PC-3 (cell line): ENCODE data around the gene SPRED2. TPM values are rescaled to one million over a fixed set of nuclear protein-coding genes. Genes with fewer than 3 reads are reported as not detected.
"Not testable (repeated sequence)": the region's sequence is repeated elsewhere in the genome, so short reads cannot be mapped to it uniquely, and the experiment has no call there.

Experiments used
- ATAC-seq: fragments of 200-7000 bp; cut with Tn5 transposase; 2 replicates; pipeline ENCODE4 v1.9.1; 2020; ENCODE audit warnings: mild to moderate bottlenecking, moderate library complexity
- BruUV-seq: library from RNA; stranded (reverse); fragments of 400-500 nt; replicated peaks from 2 replicates; lab custom pipeline; 2021; lab: Mats Ljungman, UMichigan
- CTCF ChIA-PET: fragments of 300-600 bp; sonication (Branson Sonifier 250); formaldehyde crosslinking; loops from one replicate; lab custom pipeline; 2022; ENCODE audit warnings: antibody characterized with exemption; lab: Charles Lee
- POLR2A ChIA-PET: fragments of 300-600 bp; sonication (Branson Sonifier 250); formaldehyde crosslinking; loops from one replicate; lab custom pipeline; 2022; ENCODE audit warnings: antibody characterized with exemption; ENCODE audit not compliant: unreplicated experiment; lab: Charles Lee
- DNase-seq: peaks from one replicate; pipeline ENCODE4 v3.0.0-alpha.2; 2015
- H2AFZ ChIP-seq: fragments of 300-600 bp; sonication (generic); 2 replicates; pipeline ENCODE4 v1.6.0; 2016; ENCODE audit warnings: antibody characterized with exemption, low read length
- H3F3A ChIP-seq: fragments of 300-600 bp; sonication (generic); one replicate; pipeline ENCODE4 v1.6.0; 2017; ENCODE audit warnings: antibody characterized with exemption, low read length, control low read depth, mild to moderate bottlenecking; ENCODE audit not compliant: unreplicated experiment
- H3K27ac ChIP-seq: fragments of 300-600 bp; sonication (generic); 2 replicates; pipeline ENCODE4 v1.5.1; 2016; ENCODE audit warnings: mild to moderate bottlenecking, low read length
- H3K27me3 ChIP-seq: fragments of 300-600 bp; sonication (generic); 2 replicates; pipeline ENCODE4 v1.6.1; 2016; ENCODE audit warnings: low read length, mixed read lengths
- H3K36me3 ChIP-seq: fragments of 300-600 bp; sonication (generic); 2 replicates; pipeline ENCODE4 v1.6.1; 2016; ENCODE audit warnings: low read depth, mixed run types, low read length, mixed read lengths
- H3K4me1 ChIP-seq: fragments of 300-600 bp; sonication (generic); 2 replicates; pipeline ENCODE4 v1.5.1; 2016; ENCODE audit warnings: low read length; ENCODE audit not compliant: insufficient read depth
- H3K4me2 ChIP-seq: fragments of 300-600 bp; sonication (generic); 2 replicates; pipeline ENCODE4 v1.6.0; 2016; ENCODE audit warnings: low read length
- H3K4me3 ChIP-seq: fragments of 300-600 bp; sonication (generic); 2 replicates; pipeline ENCODE4 v1.5.1; 2016; ENCODE audit warnings: mild to moderate bottlenecking, low read length, mixed read lengths
- H3K79me2 ChIP-seq: fragments of 300-600 bp; sonication (generic); 2 replicates; pipeline ENCODE4 v1.6.1; 2017; ENCODE audit warnings: low read length, mixed read lengths
- H3K9ac ChIP-seq: fragments of 300-600 bp; sonication (generic); 2 replicates; pipeline ENCODE4 v1.6.0; 2016; ENCODE audit warnings: mild to moderate bottlenecking, low read length
- H3K9me2 ChIP-seq: fragments of 300-600 bp; sonication (generic); replicated peaks from 2 replicates; pipeline ENCODE4 v1.6.1; 2016; ENCODE audit warnings: mixed run types, low read length, mixed read lengths
- H3K9me3 ChIP-seq: fragments of 300-600 bp; sonication (generic); 2 replicates; pipeline ENCODE4 v1.6.1; 2016; ENCODE audit warnings: low read length, mixed read lengths
- H4K20me1 ChIP-seq: fragments of 300-600 bp; sonication (generic); 2 replicates; pipeline ENCODE4 v1.6.1; 2016; ENCODE audit warnings: low read length, mixed read lengths
- EZH2 ChIP-seq: fragments of 300-600 bp; sonication (generic); IDR thresholded peaks from one replicate; pipeline ENCODE4 v1.6.1; 2017; ENCODE audit warnings: antibody characterized with exemption, mild to moderate bottlenecking, low read length; ENCODE audit not compliant: unreplicated experiment
- EZH2phosphoT487 ChIP-seq: fragments of 300-600 bp; sonication (generic); IDR thresholded peaks from 2 replicates; pipeline ENCODE4 v1.6.1; 2018; ENCODE audit warnings: mild to moderate bottlenecking, antibody characterized with exemption, low read length, borderline replicate concordance
- intact Hi-C: fragments of 100-400 bp; cut with micrococcal nuclease; formaldehyde crosslinking; loops from 2 replicates; pipeline ENCODE4 v1.9.0; 2023
- total RNA-seq: library from RNA; depleted of rRNA; stranded (reverse); fragments of >200 nt; gene quantifications from 2 replicates; pipeline ENCODE4 v1.2.3, GENCODE V29; 2014
- TF ChIP-seq, protein P1 (sequence below): fragments of 300-600 bp; sonication (generic); conservative IDR thresholded peaks from 2 replicates; pipeline ENCODE4 v1.5.1; 2017; ENCODE audit warnings: antibody characterized with exemption, low read depth, mild to moderate bottlenecking, low read length

SPRED2 gene
- total RNA-seq, 1 experiment from 2014 or later, result 16.2 TPM

- H3K4me1 ChIP-seq, result no peaks in the 10 kb centered on the region
- no peaks in the 10 kb centered on the region for H3K9me2 ChIP-seq
- no peaks in the 10 kb centered on the region for H3K9me3 ChIP-seq
- H3K27me3 ChIP-seq, result no peaks in the 10 kb centered on the region
- no peak overlapping the region for H3K27ac ChIP-seq
- DNase-seq (no peak), ATAC-seq (no peak; the same call in 1 of the 2 replicates)
- no peak overlapping the region for H3K9ac ChIP-seq
- no peak overlapping the region for H3K4me3 ChIP-seq
- H3K36me3 ChIP-seq, result peaks cover 15% of the 10 kb centered on the region
- TF ChIP-seq EZH2phosphoT487 (no peak), EZH2 (no peak)
- TF ChIP-seq, protein P1, sequence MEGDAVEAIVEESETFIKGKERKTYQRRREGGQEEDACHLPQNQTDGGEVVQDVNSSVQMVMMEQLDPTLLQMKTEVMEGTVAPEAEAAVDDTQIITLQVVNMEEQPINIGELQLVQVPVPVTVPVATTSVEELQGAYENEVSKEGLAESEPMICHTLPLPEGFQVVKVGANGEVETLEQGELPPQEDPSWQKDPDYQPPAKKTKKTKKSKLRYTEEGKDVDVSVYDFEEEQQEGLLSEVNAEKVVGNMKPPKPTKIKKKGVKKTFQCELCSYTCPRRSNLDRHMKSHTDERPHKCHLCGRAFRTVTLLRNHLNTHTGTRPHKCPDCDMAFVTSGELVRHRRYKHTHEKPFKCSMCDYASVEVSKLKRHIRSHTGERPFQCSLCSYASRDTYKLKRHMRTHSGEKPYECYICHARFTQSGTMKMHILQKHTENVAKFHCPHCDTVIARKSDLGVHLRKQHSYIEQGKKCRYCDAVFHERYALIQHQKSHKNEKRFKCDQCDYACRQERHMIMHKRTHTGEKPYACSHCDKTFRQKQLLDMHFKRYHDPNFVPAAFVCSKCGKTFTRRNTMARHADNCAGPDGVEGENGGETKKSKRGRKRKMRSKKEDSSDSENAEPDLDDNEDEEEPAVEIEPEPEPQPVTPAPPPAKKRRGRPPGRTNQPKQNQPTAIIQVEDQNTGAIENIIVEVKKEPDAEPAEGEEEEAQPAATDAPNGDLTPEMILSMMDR, result no peak
- ChIA-PET CTCF (interaction anchor here (0.6 kb wide), 1 partner anchor 76 kb away, joined by 4 read pairs; no protein-coding TSS in a partner anchor), POLR2A (no interaction called here)
- intact Hi-C loops, result no loop called here
- no peak overlapping the region for H2AFZ ChIP-seq
- H4K20me1 ChIP-seq, result peaks cover 2% of the 10 kb centered on the region; the same call in 1 of the 2 replicates
- peaks cover 8% of the 10 kb centered on the region for H3K79me2 ChIP-seq
- no peaks in the 10 kb centered on the region for H3F3A ChIP-seq
- BruUV-seq, result no TSS peak
- no peak overlapping the region for H3K4me2 ChIP-seq
Observed at GRCh38 chr2:65340898-65341681, 91.3 kb downstream of the SPRED2 start.

- no peak overlapping the region for H3K27ac ChIP-seq
- TF ChIP-seq EZH2phosphoT487, result no peak
- TF ChIP-seq, protein P1, result no peak
- TF ChIP-seq EZH2, result no peak
- H3K79me2 ChIP-seq, result 0 out of 2 replicates have a peak, but pooled peaks cover 6% of the 10 kb centered on the region
- peaks cover 15% of the 10 kb centered on the region for H3K36me3 ChIP-seq
- ATAC-seq, result no peak
- H3K4me2 ChIP-seq, result no peak overlapping the region
- ChIA-PET CTCF (no interaction called here), POLR2A (no interaction called here)
- no TSS peak for BruUV-seq
- no peaks in the 10 kb centered on the region; the same call in 1 of the 2 replicates for H4K20me1 ChIP-seq
- no peaks in the 10 kb centered on the region for H3F3A ChIP-seq
- no peak overlapping the region for H3K9ac ChIP-seq
- no peaks in the 10 kb centered on the region for H3K4me1 ChIP-seq
- no peaks in the 10 kb centered on the region for H3K9me3 ChIP-seq
- no peak for DNase-seq
- H3K27me3 ChIP-seq, result no peaks in the 10 kb centered on the region
- no peak overlapping the region for H3K4me3 ChIP-seq
- intact Hi-C loops, result no loop called here
- H3K9me2 ChIP-seq, result no peaks in the 10 kb centered on the region
- no peak overlapping the region for H2AFZ ChIP-seq
Observed at GRCh38 chr2:65339648-65340047, 92.8 kb downstream of the SPRED2 start.

DNA sequence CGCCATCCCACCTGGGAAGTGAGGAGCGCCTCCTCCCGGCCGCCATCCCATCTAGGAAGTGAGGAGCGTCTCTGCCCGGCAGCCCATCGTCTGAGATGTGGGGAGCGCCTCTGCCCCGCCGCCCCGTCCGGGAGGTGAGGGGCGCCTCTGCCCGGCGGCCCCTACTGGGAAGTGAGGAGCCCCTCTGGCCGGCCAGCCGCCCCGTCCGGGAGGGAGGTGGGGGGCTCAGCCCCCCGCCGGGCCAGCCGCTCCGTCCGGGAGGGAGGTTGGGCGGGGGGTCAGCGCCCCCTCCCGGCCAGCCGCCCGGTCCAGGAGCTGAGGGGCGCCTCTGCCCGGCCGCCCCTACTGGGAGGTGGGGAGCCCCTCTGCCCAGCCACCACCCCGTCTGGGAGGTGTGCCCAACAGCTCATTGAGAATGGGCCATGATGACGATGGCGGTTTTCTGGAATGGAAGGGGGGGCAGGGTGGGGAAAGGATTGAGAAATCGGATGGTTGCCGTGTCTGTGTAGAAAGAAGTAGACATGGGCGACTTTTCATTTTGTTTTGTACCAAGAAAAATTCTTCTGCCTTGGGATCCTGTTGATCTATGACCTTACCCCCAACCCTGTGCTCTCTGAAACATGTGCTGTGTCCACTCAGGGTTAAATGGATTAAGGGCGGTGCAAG is 93.4 kb downstream of the SPRED2 start:
- CTCF ChIA-PET, POLR2A ChIA-PET, DNase-seq, ATAC-seq, H4K20me1 ChIP-seq, H3K9me3 ChIP-seq, H3K9ac ChIP-seq, BruUV-seq, H3K4me2 ChIP-seq, H3K27ac ChIP-seq, H3F3A ChIP-seq, H3K79me2 ChIP-seq, H3K4me3 ChIP-seq, intact Hi-C loops, H2AFZ ChIP-seq, H3K4me1 ChIP-seq, H3K27me3 ChIP-seq, H3K9me2 ChIP-seq: not testable (repeated sequence)
- peaks cover 15% of the 10 kb centered on the region for H3K36me3 ChIP-seq

- CTCF ChIA-PET, H3K4me2 ChIP-seq: not testable (repeated sequence)
Observed at GRCh38 chr2:65337915-65338314, 94.5 kb downstream of the SPRED2 start.

More at GRCh38 chr2:65337915-65338314, 94.5 kb downstream of the SPRED2 start:
- intact Hi-C loops, H3K9ac ChIP-seq, H3K27ac ChIP-seq, H3F3A ChIP-seq, H3K4me3 ChIP-seq, POLR2A ChIA-PET, H3K9me3 ChIP-seq, BruUV-seq, H3K4me1 ChIP-seq, H3K9me2 ChIP-seq, H3K79me2 ChIP-seq, H3K27me3 ChIP-seq, DNase-seq, H4K20me1 ChIP-seq, ATAC-seq, H2AFZ ChIP-seq: not testable (repeated sequence)
- H3K36me3 ChIP-seq, result peaks cover 18% of the 10 kb centered on the region
